ENCODE data around the gene AKIRIN1.
A peak's percentile ranks its signal among the peaks of the same experiment; 100 is the strongest.
"Not testable (repeated sequence)": the region's sequence is repeated elsewhere in the genome, so short reads cannot be mapped to it uniquely, and the experiment has no call there.

AKIRIN1 gene

DNA sequence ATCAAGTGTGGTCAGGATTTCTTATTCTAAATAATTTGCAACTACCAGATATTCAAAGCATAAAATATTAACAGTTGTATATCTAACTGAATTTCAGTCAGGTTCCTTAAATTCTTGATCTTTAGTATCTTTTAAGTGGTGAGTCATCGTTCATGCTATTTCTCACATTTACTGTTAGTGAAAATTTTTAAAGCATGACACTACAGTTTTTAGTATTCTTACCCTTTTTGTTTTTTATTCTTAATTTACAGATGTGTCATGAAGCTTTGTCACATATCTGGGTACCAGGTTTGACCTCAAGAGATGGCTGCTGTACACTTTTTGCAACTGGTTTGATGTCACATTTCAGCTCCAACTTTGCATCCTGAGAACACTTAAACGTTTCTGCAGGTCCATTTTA, 12.7 kb downstream of the AKIRIN1 start:
- TF ChIP-seq Cebpa-rat (IDR thresholded peaks at IDR 0.05) = no peak
- Histone ChIP-seq H3K36me3 (peaks cover 98 to 100% (median 100%) of the 10 kb centered on the region in 11 experiments), H3K4me3 (no peak overlapping the region), H3K4me1 (peaks cover 25 to 37% (median 34%) of the 10 kb centered on the region in 10 experiments), H4K20me1 (peaks cover 41 to 90% (median 74%) of the 10 kb centered on the region in 11 experiments), H3K9ac (no peak overlapping the region), H3K27ac (peak overlapping the region in 2 of 11 experiments; percentile 41 to 55; a peak in 2 of 22 replicates), H3K27me3 (no peaks in the 10 kb centered on the region), H3K9me3 (replicated peaks in 1 of 11) (no peaks in the 10 kb centered on the region), H3K4me2 (no peak overlapping the region)

DNA sequence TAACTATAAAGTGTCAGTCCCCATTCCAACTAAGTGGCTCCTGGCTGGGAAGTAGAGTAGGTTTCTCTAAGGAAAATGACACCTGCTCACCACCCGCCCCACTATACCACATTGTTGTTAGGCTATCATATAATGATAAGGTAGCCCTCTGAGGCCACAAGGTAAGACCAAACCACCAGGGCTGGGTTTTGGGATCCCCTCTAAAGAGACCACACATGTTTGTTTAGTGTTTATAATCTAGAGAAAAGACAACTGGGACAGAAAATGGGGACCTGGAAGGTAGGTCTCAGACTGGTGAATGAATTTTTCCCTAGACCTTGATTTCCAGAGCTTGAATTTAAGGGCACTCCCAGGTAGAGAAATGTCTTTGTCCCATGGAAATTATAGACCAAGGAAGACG, 15.2 kb downstream of the AKIRIN1 start:
- Histone ChIP-seq H3K36me3 (peaks cover 98 to 100% (median 100%) of the 10 kb centered on the region in 11 experiments), H3K4me1 (peaks cover 15 to 26% (median 22%) of the 10 kb centered on the region in 10 experiments), H3K27me3 (no peaks in the 10 kb centered on the region), H3K27ac (no peak overlapping the region), H3K9me3 (replicated peaks in 1 of 11) (no peaks in the 10 kb centered on the region), H4K20me1 (peaks cover 17 to 71% (median 49%) of the 10 kb centered on the region in 11 experiments; a peak in 20 of 22 replicates), H3K4me2 (no peak overlapping the region), H3K4me3 (no peak overlapping the region), H3K9ac (no peak overlapping the region)
- no peak for TF ChIP-seq Cebpa-rat (IDR thresholded peaks at IDR 0.05)

DNA sequence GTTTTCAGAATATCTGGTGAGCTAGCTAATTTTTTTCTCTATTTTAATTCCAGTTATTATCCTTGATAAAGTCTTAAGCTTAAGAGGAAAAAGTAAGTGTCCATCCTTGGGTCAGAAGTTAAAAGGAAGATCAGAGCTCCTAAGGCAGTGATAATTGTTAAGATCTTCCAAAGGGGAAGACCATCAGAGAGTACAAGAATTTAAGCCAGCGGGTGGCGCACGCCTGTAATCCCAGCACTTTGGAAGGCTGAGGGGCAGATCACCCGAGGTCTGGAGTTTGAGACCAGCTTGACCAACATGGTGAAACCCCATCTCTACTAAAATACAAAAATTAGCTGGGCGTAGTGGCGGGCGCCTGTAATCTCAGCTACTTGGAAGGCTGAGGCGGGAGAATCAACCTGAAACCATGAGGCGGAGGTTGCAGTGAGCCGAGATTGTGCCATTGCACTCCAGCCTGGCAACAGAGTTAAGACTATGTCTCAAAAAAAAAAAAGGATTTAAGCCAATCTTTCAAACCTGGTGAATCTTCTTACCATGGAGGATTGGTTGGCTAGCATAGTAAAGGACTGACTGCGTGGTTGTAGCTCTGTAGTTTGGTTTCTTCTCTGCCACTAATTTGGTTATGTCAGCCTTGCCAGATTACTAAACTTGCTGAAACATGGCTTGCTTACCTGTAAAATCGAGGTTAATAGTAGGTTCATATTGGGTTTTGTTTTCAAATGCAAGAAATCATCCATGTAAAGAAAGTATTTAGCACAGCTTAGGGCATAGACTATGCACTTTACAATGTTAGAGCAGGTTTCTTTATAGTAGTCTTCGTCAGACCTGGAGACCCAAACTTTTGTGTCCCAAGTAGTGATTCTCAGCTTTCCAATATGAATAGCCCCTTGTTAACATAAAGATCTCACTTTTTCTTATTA, 15.9 kb downstream of the AKIRIN1 start:
- Histone ChIP-seq H3K27ac (no peak overlapping the region), H3K4me3 (no peak overlapping the region), H3K9ac (no peak overlapping the region), H3K4me2 (no peak overlapping the region), H4K20me1 (peaks cover 12 to 64% (median 42%) of the 10 kb centered on the region in 11 experiments; a peak in 19 of 22 replicates), H3K27me3 (no peaks in the 10 kb centered on the region), H3K4me1 (peaks cover 8 to 19% (median 15%) of the 10 kb centered on the region in 10 experiments), H3K9me3 (replicated peaks in 1 of 11) (no peaks in the 10 kb centered on the region), H3K36me3 (peaks cover 98 to 100% (median 100%) of the 10 kb centered on the region in 11 experiments)
- no peak for TF ChIP-seq Cebpa-rat (IDR thresholded peaks at IDR 0.05)

DNA sequence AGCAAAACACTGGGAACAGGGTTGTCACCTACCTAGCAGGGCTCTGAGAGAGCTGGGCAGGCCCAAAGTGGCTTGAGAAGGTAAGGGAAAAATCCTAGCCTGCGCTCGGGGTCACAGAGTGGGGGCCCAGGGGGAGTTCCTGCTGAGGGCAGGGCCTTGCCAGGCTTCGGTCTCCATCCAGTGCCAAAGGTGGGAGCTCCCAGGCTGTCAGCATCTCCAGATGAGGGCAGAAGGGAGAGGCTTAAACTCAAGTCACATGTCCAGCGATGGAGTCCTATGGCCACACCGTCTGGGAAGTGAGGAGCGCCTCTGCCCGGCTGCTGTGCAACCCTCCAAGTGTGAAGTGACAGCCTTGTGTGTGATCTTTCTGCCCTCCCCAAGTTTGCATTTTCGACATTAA, 23.9 kb downstream of the AKIRIN1 start:
- Histone ChIP-seq H3K36me3 (peaks cover 22 to 46% (median 40%) of the 10 kb centered on the region in 11 experiments), H4K20me1 (peaks cover 0 to 11% (median 0%) of the 10 kb centered on the region in 11 experiments; a peak in 3 of 22 replicates)
- not testable (repeated sequence) for H3K9me3 ChIP-seq (replicated peaks in 1 of 11); H3K27ac ChIP-seq; H3K27me3 ChIP-seq; H3K4me2 ChIP-seq; H3K4me1 ChIP-seq; H3K4me3 ChIP-seq; H3K9ac ChIP-seq

DNA sequence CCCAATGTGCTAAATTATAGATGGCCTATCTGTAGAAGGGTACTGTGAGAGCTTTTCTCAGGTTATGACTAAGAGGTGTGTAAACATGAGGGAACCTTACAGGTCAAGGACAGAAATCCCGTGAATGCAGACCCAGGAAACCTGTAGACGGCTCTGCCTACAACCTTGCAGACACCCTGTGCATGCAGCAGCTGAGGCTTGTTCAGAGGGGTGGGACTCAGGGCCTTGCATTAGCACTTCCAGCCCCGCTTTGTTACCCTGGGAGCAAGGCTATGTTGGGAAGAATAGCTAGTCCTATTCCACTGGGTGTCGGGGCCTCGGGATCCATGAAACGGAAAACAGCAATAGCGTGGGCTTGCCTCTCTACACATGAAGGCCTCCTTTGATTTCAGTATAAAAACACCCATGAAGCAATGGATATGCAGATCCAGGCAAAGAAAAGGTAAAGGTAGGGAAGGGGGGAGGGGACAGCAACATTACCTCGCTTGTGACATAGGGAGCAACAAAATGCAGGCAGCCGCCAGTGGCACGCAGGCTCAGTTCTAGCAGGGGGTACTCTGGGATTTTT, 25.6 kb downstream of the AKIRIN1 start:
- Histone ChIP-seq H3K27me3 (no peaks in the 10 kb centered on the region), H3K4me2 (no peak overlapping the region), H3K9me3 (replicated peaks in 1 of 11) (no peaks in the 10 kb centered on the region), H3K4me3 (no peak overlapping the region), H3K9ac (no peak overlapping the region), H3K36me3 (peaks cover 6 to 28% (median 23%) of the 10 kb centered on the region in 11 experiments; a peak in 21 of 22 replicates), H3K4me1 (no peaks in the 10 kb centered on the region), H3K27ac (no peak overlapping the region), H4K20me1 (peaks cover 0 to 7% (median 0%) of the 10 kb centered on the region in 11 experiments; a peak in 2 of 22 replicates)
- TF ChIP-seq Cebpa-rat (IDR thresholded peaks at IDR 0.05) = no peak

DNA sequence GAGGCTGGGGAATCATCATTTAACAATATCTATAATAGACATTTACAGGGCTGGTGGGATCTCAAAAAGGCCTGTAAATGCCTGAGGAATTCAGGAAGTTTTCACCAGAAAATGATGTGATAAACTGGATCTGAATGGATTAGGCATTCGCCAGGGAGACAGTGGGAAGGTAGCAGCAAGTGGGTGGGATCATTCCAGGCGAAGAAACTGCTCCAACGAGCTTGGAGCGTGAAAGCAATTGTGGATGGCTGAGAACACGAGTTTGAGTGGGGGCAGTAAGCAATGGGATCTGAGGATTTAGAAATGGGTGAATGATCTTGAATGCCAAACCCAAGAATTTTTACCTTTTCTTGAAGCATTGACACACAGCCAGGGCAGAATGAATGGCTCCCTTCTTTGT, 26.2 kb downstream of the AKIRIN1 start:
- no peaks in the 10 kb centered on the region for H3K9me3 ChIP-seq (replicated peaks in 1 of 11)
- TF ChIP-seq Cebpa-rat (IDR thresholded peaks at IDR 0.05) = no peak
- no peaks in the 10 kb centered on the region for H3K27me3 ChIP-seq
- H3K4me2 ChIP-seq = no peak overlapping the region
- H3K4me3 ChIP-seq = no peak overlapping the region
- no peak overlapping the region for H3K9ac ChIP-seq
- peaks cover under 1 to 23% (median 18%) of the 10 kb centered on the region in 11 experiments; a peak in 14 of 22 replicates for H3K36me3 ChIP-seq
- H3K27ac ChIP-seq = no peak overlapping the region
- no peaks in the 10 kb centered on the region for H3K4me1 ChIP-seq
- H4K20me1 ChIP-seq = peaks cover 0 to 7% (median 0%) of the 10 kb centered on the region in 11 experiments; a peak in 1 of 22 replicates

DNA sequence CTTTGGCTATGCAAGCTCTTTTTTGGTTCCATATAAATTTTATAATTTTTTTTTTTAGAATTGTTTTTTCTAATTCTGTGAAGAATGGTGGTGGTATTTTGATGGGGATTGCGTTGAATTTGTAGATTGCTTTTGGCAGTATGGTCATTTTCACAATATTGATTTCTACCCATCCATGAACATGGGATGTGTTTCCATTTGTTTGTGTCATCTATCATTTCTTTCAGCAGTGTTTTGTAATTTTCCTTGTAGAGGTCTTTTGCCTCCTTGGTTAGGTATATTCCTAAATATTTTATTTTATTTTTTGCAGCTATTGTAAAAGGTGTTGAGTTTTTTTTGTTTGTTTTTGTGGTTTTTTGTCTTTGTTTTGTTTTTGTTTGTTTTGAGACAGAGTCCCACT, 29.4 kb downstream of the AKIRIN1 start:
- not testable (repeated sequence) for H4K20me1 ChIP-seq, H3K4me2 ChIP-seq, H3K4me3 ChIP-seq, H3K9ac ChIP-seq, H3K27ac ChIP-seq, H3K27me3 ChIP-seq, H3K36me3 ChIP-seq, H3K4me1 ChIP-seq
- H3K9me3 ChIP-seq (replicated peaks in 1 of 11) = peaks cover 4 to 11% (median 7%) of the 10 kb centered on the region in 11 experiments; a peak in 10 of 22 replicates

DNA sequence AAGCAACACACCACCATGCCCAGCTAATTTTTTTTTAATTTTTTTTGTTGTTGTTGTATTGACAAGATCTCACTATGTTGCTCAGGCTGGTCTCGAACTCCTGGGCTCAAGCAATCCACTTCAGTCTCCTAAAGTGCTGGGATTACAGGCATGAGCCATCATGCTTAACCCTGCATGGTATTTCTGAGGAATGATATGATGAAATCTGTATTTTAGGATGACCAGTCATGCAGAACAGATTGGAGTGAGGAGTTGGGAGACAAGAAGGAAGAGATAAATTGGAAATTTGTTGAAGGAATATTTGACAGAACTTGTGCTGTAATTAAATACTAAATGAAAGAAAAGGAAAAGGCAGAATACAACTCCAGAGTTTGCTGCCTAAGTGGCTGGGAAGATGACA, 30.4 kb downstream of the AKIRIN1 start:
- Histone ChIP-seq H3K4me2 (no peak overlapping the region), H3K27ac (no peak overlapping the region), H3K9ac (no peak overlapping the region), H3K4me3 (no peak overlapping the region), H3K4me1 (peaks cover 6 to 10% (median 9%) of the 10 kb centered on the region in 10 experiments; a peak in 18 of 20 replicates), H3K36me3 (no peaks in the 10 kb centered on the region), H3K9me3 (replicated peaks in 1 of 11) (peaks cover 4 to 11% (median 7%) of the 10 kb centered on the region in 11 experiments; a peak in 10 of 22 replicates), H3K27me3 (no peaks in the 10 kb centered on the region), H4K20me1 (no peaks in the 10 kb centered on the region)
- TF ChIP-seq Cebpa-rat (IDR thresholded peaks at IDR 0.05) = no peak

DNA sequence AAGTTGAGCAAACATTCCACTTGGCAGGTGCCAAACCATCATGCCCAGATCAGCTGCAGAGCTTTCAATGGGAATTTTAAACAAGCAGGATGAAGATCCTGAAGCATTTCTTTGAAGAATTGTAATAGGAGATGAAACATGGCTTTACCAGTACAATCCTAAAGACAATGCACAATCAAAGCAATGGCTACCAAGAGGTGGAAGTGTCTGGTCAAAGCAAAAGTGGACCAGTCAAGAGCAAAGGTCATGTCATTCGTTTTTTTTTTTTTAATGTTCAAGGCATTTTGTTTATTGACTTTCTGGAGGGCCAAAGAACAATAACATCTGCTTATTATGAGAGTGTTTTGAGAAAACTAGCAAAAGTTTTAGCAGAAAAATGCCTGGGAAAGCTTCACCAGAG, 32.1 kb downstream of the AKIRIN1 start:
- Histone ChIP-seq H3K9me3 (replicated peaks in 1 of 11) (peaks cover 4 to 11% (median 7%) of the 10 kb centered on the region in 11 experiments; a peak in 10 of 22 replicates), H3K4me2 (no peak overlapping the region), H3K36me3 (peaks cover 0 to 1% (median under 1%) of the 10 kb centered on the region in 11 experiments; a peak in 9 of 22 replicates), H3K27me3 (no peaks in the 10 kb centered on the region), H3K4me3 (no peak overlapping the region), H3K4me1 (peaks cover 14 to 20% (median 17%) of the 10 kb centered on the region in 10 experiments; a peak in 19 of 20 replicates), H3K9ac (no peak overlapping the region), H3K27ac (no peak overlapping the region), H4K20me1 (no peaks in the 10 kb centered on the region; a peak in 1 of 22 replicates)
- TF ChIP-seq Cebpa-rat (IDR thresholded peaks at IDR 0.05) = no peak
